AG04449 (cell line): ENCODE data around the gene ZDHHC3.

Source experiments
- CTCF ChIA-PET: fragments of 350-600 bp; formaldehyde crosslinking; extraction: SDS; loops from one replicate; lab custom pipeline; 2021; ENCODE audit warnings: antibody characterized with exemption; lab: Yijun Ruan, JAX
- POLR2A ChIA-PET: fragments of 400-600, 350-600 bp; formaldehyde crosslinking; extraction: SDS; loops from one replicate; lab custom pipeline; 2020; ENCODE audit warnings: antibody characterized with exemption, inconsistent platforms; lab: Yijun Ruan, JAX
- DNase-seq: peaks from one replicate; pipeline ENCODE4 v3.0.0-alpha.2; 2010; ENCODE audit warnings: low read depth, low spot score
- H3K4me3 ChIP-seq: 2 replicates; pipeline ENCODE4 v1.5.1; 2011; ENCODE audit warnings: low read depth, mild to moderate bottlenecking, control low read depth, low read length
- CTCF ChIP-seq: IDR thresholded peaks from one replicate; pipeline ENCODE4 v1.5.1; 2011; ENCODE audit warnings: mild to moderate bottlenecking, moderate library complexity, low read length, control low read depth, inconsistent platforms; ENCODE audit not compliant: insufficient read depth; ENCODE audit errors: missing control alignments

Gene ZDHHC3

GRCh38 chr3:44976002-44976815, at the start of gene ZDHHC3, which contains the start of gene EXOSC7:
Gene ZDHHC3, minus strand, starts transcription at chr3:44976174. Its CDS starts 16,738 bp downstream, at chr3:44959436.
Gene EXOSC7, plus strand, starts transcription at chr3:44976244. Its CDS starts 34 bp downstream, at chr3:44976278.
- TF ChIP-seq CTCF: no peak
- ChIA-PET CTCF (interaction anchor here (1.2 to 3.5 kb wide), 5 partner anchors 12 to 62 kb away, joined by 3 to 24 read pairs (median 7); no protein-coding TSS in a partner anchor), POLR2A (interaction anchor here (0.9 to 1.8 kb wide), 3 partner anchors 11 to 532 kb away, joined by 3 to 7 read pairs (median 3); no protein-coding TSS in a partner anchor)
- peak within 1 kb of the TSS; percentile 96 for H3K4me3 ChIP-seq
- DNase-seq: no peak

DNA sequence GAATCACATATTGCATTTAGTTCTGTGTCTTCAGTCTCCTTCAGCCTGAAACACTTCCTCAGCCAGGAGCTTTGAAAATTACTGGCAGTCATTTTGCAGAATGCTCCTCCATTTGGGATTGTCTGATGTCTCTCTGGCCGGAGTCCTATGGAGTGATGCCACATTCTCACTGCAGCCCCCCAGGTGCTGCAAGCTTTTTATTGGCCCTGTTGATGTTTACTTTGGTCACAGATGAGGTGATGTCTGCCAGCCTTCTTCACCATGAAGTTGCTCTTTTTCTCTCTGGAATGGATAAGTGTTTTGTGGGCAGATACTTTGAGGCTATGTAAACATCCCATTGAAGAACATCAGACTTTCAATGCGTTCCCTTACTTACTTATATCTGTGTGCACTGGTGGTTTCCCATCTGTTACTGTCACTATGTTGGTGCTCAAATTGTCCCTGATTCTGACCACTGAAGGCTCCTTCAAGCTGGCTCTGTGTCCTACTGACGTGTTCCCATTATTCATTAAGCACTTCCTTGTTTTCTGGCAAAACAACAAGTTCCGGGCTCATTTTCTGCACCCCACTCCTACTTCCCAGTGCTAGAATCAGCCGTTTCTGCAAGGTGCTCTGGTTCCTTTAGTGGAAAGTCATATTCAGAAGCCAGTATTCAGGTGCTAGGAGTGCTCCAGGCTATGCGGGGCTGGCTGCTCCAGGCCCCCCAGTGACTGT, 48.7 kb upstream of the ZDHHC3 start:
- CTCF ChIA-PET: no interaction called here
- POLR2A ChIA-PET: no interaction called here
- no peak overlapping the region for H3K4me3 ChIP-seq
- no peak for DNase-seq
- no peak for TF ChIP-seq CTCF

- no peak overlapping the region for H3K4me3 ChIP-seq
- DNase-seq: no peak
- CTCF ChIA-PET: interaction anchor here (1.2 to 1.5 kb wide), 2 partner anchors 15 to 31 kb away, joined by 4 to 6 read pairs; no protein-coding TSS in a partner anchor
- POLR2A ChIA-PET: no interaction called here
- TF ChIP-seq CTCF: no peak
Measured at GRCh38 chr3:45023675-45024074, 47.7 kb upstream of the ZDHHC3 start.

DNA sequence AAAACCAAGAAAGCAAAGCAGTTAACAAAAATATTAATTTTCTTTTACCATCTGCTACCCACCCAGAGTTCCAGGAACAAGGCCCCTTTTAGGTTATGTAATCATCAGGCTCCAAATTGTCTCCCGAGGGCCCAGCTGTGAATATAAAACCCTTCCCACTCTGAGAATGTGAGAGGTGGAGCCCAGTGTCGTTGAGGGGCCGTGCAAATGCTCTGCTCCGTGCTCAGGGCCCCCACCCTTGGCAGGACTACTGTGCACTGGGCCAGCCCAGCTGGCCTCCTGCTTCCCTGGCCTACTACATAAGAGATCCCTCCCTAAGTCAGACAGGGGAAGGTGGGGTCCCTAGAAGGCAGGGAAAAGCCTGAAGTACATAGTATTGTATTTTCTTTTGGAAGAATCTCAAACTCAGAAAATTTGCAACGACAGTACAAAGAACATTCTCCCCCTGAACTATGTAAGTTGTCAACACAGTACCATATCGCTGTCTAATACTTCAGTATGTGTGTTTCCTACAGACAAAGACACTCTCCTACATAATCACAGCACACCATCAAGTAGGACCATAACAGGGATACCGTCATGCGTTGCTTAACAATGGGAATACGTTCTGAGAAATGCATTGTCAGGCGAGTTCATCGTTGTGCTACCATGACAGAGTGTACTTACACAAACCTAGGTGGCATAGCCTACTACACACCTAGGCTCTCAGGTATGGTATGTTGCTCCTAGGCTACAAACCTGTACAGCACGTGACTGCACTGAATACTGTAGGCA, 45.7 kb upstream of the ZDHHC3 start:
- ChIA-PET POLR2A (interaction anchor here (1.2 kb wide), 1 partner anchor 9 kb away, joined by 3 read pairs; no protein-coding TSS in a partner anchor), CTCF (interaction anchor here (1.2 to 1.6 kb wide), 3 partner anchors 15 to 16 kb away, joined by 4 to 8 read pairs (median 7); no protein-coding TSS in a partner anchor)
- H3K4me3 ChIP-seq: no peak overlapping the region
- no peak for DNase-seq
- no peak for TF ChIP-seq CTCF

- DNase-seq: no peak
- ChIA-PET POLR2A (no interaction called here), CTCF (interaction anchor here (0.6 to 1.6 kb wide), 2 partner anchors 16 to 487 kb away, joined by 3 to 8 read pairs; no protein-coding TSS in a partner anchor)
- no peak for TF ChIP-seq CTCF
- no peak overlapping the region for H3K4me3 ChIP-seq
Measured at GRCh38 chr3:45020534-45020933, 44.6 kb upstream of the ZDHHC3 start.
